Measurements from ENCODE around the gene ZNF407.

The ZNF407 gene

DNA sequence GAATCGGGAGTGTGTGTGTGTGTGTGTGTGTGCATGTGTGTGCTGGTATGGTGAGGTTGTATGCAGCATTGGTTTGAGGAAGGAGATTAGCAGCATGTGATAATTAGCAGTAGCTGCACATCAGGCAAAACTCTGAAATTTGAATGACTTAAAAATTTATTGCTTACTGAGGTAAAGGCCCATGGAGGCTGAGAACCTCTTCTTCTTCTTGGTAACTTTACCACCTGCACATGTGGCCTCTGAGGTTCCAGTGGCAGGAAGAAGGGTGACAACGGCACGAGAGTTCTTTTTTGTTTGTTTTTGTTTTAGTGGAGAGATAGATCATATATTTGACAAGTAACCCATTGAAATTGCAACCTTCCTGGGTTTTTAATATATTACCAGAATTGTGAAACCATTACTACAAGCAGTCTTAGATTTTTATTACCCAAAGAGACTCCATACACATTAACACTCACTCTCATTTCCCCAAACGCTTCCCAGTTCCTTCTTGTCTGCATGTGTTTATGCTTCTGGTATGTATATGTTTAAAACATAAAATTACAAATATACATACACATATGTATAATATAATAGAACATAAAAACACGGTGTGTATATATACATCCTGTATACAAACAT lies 319.2 kb downstream of the ZNF407 start:
- in situ Hi-C loops (cut with HindIII; ENCODE audit: low sequenced_read_pairs): no loop called here

DNA sequence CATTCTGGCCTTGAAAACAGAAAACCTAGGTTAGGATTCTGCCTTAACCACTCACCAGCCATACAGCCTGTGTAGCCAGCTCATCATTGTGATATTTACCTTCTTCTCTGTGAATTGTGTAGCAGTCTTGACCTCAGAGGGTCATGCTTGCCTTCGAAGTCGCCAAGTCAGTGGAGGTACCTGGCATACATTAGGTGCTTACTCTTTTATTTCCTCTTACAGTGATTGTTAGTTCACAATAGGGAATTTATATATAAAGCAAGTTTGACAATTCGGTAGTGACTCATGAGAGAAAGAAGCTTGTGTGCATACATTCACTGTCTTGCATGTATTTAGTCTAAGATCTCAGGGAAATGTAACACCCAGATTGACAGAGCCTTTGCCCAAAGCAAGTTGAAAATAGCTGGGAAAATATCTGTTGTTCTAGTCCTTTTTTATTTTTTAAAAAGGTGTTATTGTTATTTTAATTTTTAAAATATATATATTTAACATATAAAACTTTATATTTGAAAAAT lies 320.7 kb downstream of the ZNF407 start:
- in situ Hi-C loops (cut with HindIII; ENCODE audit: low sequenced_read_pairs): no loop called here

- in situ Hi-C loops (cut with HindIII; ENCODE audit: low sequenced_read_pairs): no loop called here
Observed at GRCh38 chr18:74921057-74921820, 323.6 kb downstream of the ZNF407 start.

GRCh38 chr18:74926051-74926450 lies 328.4 kb downstream of the ZNF407 start:
- in situ Hi-C loops (cut with HindIII; ENCODE audit: low sequenced_read_pairs): no loop called here

- in situ Hi-C loops (cut with HindIII; ENCODE audit: low sequenced_read_pairs): no loop called here
Observed at GRCh38 chr18:74928194-74928968, 330.7 kb downstream of the ZNF407 start.

DNA sequence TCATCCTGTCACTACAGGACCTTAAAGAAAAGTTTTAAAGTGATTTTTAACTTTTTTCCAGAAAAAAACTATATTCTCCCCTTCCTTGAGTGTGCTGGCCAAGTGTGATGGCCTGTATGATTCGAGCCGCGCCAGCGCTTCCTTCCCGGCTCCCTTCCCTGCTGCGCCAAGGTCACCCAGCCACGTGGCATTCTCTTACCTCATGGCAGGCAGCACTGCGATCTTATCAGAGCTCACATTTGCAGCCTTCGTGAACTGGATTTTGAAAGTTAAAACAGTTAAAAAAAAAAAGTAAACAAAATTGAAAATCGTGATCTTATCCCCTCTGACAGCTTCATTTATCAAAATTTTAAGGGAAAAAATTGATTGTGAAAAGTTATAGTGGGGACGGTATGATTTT lies 331.4 kb downstream of the ZNF407 start:
- in situ Hi-C loops (cut with HindIII; ENCODE audit: low sequenced_read_pairs): no loop called here

GRCh38 chr18:74930616-74931015 lies 332.9 kb downstream of the ZNF407 start:
- in situ Hi-C loops (cut with HindIII; ENCODE audit: low sequenced_read_pairs): no loop called here

DNA sequence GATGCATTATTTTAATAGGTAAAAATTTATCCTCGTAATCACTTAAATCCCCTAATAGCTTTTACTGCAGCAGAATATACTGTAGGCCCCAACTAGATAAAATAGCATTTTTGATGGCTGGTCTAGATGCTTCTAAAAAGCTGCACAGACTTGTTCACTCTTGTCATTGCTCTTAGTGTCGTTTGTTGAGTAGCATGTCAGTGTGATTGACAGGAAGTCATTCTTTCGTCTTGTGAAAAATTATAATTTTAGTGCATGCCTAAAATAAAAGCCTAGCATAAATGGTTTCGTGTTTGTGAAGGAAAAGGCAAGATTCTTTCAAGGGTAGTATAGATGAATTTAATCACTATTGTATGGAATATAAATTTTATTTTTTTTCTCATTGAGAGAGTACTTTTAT lies 336.3 kb downstream of the ZNF407 start:
- in situ Hi-C loops (cut with HindIII; ENCODE audit: low sequenced_read_pairs): no loop called here

- in situ Hi-C loops (cut with HindIII; ENCODE audit: low sequenced_read_pairs): no loop called here
Observed at GRCh38 chr18:74935434-74935833, 337.8 kb downstream of the ZNF407 start.

DNA sequence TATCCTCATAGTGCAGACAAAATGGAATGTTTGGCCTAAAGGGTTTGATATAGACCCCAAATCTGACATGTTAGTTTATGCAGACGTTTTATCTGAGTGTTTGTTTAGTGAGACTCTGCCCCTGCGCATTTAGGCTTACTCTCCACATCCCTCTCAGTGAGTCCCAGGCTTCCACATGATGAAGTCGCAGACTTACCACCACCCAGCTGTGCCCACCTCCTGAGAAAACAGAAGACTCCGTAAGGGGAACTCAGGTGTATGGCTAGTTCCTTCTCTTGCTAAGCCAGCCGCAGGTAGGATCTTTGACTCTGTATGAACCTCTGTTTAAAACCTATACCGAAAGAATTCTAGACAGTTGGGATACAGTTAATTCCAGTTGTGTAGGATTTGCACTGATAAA lies 338.7 kb downstream of the ZNF407 start:
- in situ Hi-C loops (cut with HindIII; ENCODE audit: low sequenced_read_pairs): no loop called here

DNA sequence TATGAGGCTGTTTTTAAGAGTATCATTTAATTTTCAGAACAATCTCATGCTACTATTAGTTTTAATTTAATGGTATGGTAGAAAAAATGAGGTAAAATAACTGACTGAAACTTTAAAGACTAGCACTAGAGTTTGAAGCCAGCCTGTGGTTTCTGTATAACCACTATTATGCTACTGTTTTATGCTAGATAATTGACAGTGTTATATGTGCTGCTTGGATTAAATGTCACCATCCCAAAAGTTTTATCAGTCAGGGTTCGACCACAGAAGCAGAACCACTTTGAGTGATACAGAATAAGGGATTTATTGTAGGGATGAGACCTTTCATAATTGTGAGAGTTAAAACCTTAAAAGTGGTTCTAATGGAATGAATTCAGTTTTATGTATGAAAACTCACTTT lies 339.6 kb downstream of the ZNF407 start:
- in situ Hi-C loops (cut with HindIII; ENCODE audit: low sequenced_read_pairs): no loop called here

DNA sequence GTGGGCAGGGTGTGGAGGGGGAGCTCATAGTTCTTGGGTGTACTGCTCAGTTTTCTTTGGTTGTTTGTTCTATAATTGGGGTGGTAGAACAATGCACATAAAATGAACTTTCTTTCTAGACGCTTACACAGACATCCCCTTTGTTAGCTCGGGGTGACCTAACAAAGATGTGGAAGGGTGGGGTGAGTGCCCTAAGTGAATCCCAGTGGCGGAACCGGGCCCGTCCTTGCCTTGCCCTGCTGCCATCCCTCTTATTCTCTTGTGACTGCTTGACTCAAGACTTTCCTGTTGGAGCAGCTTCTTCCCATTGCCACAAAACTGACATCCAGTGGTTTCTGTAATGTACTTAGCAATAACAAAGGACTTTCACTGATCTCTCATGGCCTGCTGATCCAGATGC lies 343.2 kb downstream of the ZNF407 start:
- in situ Hi-C loops (cut with HindIII; ENCODE audit: low sequenced_read_pairs): no loop called here

- in situ Hi-C loops (cut with HindIII; ENCODE audit: low sequenced_read_pairs): no loop called here
Observed at GRCh38 chr18:74942319-74942910, 344.7 kb downstream of the ZNF407 start.

DNA sequence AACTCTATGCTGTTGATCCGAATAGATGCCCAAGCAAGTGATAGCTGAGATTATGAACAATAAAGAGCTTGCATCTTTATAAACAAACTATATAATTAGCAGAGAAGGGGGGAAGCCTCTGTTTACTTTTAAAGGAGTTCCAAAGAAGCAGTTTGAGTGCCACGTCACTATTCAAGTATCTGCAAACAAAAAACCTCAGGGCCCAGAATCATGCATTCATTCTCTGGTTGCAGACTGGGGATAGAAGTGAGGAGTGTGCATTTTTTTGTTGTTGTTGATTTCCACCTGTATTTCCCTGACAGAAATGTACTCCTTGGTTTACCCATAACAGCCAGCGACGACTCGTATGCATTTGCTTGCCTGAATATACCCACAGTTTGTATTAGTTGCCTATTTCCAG lies 347.0 kb downstream of the ZNF407 start:
- in situ Hi-C loops (cut with HindIII; ENCODE audit: low sequenced_read_pairs): no loop called here

DNA sequence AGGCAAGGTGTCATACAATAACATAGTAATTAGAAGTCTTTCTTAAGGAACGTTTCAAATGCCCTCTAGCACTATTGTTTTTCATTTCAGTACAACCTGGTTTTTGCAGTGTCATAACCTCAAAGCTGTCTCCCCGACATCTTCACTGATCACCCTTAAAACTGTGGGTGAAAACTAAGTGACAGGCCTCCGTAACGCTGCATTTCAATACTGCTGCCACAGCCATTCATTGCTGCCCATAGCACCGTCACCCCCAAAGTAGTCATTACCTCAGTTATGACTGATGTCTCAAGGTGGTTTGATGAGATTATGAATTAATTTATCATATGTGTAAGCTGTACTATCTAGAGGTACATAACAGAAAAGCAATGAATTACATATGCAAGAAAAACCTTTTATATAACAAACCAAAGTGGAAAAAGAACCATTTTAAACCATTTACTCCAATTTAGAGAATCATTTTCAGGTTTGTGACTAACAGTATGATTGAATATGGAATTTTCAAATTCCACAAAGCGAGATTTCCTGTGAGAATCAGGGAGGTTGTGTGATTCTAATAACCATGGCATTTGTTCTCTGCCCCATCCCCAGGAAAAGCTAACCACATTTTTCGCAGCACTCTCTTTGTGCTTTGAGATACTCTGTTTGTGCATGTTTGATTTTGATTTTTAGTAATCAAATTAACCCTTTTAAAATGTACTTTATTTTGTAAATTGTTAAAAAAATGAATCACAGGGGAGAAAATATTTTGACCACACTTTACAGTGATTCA lies 348.3 kb downstream of the ZNF407 start:
- in situ Hi-C loops (cut with HindIII; ENCODE audit: low sequenced_read_pairs): no loop called here

GRCh38 chr18:74946646-74947375 lies 349.1 kb downstream of the ZNF407 start:
- in situ Hi-C loops (cut with HindIII; ENCODE audit: low sequenced_read_pairs): no loop called here

GRCh38 chr18:74947417-74947816 lies 349.7 kb downstream of the ZNF407 start:
- in situ Hi-C loops (cut with HindIII; ENCODE audit: low sequenced_read_pairs): no loop called here

GRCh38 chr18:74947875-74948274 lies 350.2 kb downstream of the ZNF407 start:
- in situ Hi-C loops (cut with HindIII; ENCODE audit: low sequenced_read_pairs): no loop called here

DNA sequence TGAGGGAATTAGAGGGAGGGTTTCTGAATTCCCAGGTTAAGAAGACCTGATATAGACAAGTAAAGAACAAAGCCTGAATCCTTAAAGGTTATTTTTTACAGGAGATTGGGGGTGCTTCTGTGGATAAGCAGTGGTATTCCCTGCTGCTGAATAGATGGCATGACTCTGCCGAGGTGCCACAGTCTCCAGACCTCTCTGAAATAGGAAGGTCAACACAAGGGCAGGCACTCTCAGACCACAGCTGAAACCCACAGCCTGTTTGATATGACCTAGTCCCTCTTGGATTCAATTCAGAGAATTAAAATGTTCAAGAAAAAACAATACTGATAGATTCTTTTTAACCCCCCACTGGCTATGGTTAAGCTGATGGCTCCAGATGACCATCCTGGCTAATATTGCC lies 351.9 kb downstream of the ZNF407 start:
- in situ Hi-C loops (cut with HindIII; ENCODE audit: low sequenced_read_pairs): no loop called here

- in situ Hi-C loops (cut with HindIII; ENCODE audit: low sequenced_read_pairs): no loop called here
Observed at GRCh38 chr18:74950479-74950878, 352.8 kb downstream of the ZNF407 start.
